ENCODE data around the gene ATM.

ATM gene

DNA sequence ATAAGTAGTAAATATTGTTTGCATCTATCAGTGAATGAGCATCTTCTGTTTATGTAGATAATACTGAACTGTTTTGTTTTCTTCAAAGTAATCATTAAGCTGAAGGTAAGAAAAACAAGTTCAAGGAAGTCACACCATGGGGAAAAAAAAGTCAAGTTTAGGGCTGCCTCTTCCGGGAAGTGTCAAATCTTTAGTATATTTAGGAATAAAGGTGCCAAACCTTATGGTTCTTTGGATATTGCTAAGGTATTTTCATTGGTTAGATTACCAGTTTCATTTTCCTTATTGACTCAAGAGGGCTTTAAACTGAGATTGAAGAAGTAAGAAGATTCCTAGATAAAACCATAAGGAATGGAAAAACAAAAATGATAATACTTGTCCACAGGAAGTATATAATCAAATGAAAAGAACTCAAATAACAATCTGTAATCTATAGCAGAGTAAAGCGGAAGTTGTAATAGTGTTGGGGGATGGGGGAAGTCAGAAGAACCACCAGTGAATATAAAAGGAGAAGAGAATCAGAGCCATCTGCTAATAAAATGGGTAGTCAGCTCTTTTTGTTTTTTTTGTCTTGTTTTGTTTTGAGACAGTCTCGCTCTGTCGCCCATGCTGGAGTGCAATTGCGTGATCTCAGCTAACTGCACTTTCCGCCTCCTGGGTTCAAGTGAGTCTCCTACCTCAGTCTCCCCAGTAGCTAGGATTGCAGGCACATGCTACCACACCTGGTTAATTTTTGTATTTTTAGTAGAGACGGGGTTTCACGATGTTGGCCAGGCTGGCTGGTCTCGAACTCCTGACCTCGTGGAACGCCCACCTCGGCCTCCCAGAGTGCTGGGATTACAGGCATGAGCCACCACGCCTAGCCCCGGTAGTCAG lies 2.3 kb downstream of the ATM start:
- Mint-ChIP-seq H3K27me3 (no peaks in the 10 kb centered on the region), H3K4me1 (ENCODE audit: low read depth) (peaks cover 31% of the 10 kb centered on the region), H3K9me3 (no peaks in the 10 kb centered on the region), H3K4me3 (no peak overlapping the region), H3K27ac (no peak overlapping the region), H3K36me3 (ENCODE audit: low read depth) (peaks cover 48% of the 10 kb centered on the region)
- intact Hi-C loops (cut with micrococcal nuclease): loop anchor here (5.0 to 10.0 kb wide), 3 partner anchors 100 to 440 kb away; partner anchors contain the start of genes ACAT1, C11orf65 and DDX10

DNA sequence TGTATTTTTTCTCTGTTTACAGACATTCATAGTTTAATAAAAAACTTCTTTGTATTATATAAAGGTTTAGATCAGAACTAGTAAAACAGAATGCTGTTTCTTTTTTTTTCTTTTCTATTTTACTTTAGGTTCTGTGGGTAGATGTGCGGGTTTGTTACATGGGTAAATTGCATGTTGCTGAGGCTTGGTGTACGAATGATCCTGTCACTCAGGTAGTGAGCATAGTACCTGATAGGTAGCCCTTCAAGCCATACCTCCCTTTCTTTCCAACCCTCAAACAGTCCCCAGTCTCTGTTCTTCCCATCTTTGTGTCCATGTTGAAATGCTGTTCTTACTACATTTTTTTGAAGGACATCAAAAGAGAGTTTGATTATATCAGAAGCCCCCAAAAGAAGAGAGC lies 3.2 kb downstream of the ATM start:
- Mint-ChIP-seq H3K4me1 (ENCODE audit: low read depth) (peaks cover 22% of the 10 kb centered on the region), H3K9me3 (no peaks in the 10 kb centered on the region), H3K27me3 (no peaks in the 10 kb centered on the region), H3K27ac (no peak overlapping the region), H3K4me3 (peak overlapping the region; percentile 20), H3K36me3 (ENCODE audit: low read depth) (peaks cover 52% of the 10 kb centered on the region)
- intact Hi-C loops (cut with micrococcal nuclease): loop anchor here (10.0 kb wide), 2 partner anchors 101 to 439 kb away; partner anchors contain the start of genes ACAT1 and DDX10

DNA sequence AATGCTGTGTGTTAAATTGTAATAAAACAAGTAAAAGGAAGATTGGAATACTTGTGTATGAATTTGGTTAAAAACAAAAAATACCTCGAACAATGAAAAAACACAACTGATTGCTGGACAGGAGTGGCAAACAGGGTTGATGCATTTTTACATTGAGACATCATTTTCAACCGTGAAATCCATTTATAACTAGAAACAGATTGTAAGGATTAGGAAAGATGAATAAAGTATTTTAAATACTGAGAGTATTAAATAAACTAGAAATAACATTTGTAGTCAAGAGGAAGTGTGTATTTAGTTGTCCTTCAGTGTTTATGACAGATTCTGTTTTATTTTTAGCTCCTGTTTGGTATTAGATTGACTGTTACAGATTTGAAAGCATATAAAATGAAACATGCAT lies 5.4 kb downstream of the ATM start:
- Mint-ChIP-seq H3K4me3 (no peak overlapping the region), H3K36me3 (ENCODE audit: low read depth) (peaks cover 74% of the 10 kb centered on the region), H3K9me3 (no peaks in the 10 kb centered on the region), H3K27ac (no peak overlapping the region), H3K4me1 (ENCODE audit: low read depth) (peaks cover 12% of the 10 kb centered on the region), H3K27me3 (no peaks in the 10 kb centered on the region)
- intact Hi-C loops (cut with micrococcal nuclease): loop anchor here (10.0 kb wide), 2 partner anchors 103 to 437 kb away; partner anchors contain the start of genes ACAT1 and DDX10

DNA sequence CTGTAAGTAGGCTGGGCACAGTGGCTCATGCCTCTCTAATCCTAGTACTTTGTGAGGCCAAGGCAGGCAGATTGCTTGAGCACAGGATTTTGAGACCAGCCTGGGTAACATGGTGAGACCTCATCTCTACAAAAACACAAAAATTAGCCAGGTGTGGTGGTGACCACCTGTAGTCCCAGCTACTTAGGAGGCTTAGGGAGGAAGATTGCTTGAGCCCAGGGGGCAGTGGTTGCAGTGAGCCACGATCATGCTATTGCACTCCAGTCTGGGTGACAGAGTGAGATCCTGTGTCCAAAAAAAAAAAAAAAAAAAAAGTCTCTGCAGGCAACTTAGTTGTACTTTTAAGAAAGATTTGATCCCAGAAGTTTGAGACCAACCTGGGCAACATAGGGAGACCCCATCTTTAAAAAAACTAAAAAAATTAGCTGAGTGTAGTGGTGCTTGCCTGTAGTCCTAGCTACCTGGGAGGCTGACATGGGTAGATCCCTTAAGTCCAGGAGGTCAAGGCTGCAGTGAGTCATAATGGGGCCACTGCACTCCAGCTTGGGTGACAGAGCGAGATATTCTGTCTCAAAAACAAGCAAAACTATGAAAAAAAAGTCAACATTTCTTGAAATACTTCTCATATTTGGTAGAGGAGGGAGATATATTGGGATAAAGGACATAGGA lies 10.5 kb downstream of the ATM start:
- Mint-ChIP-seq H3K36me3 (ENCODE audit: low read depth) (peaks cover 82% of the 10 kb centered on the region), H3K4me3 (no peak overlapping the region), H3K27ac (no peak overlapping the region), H3K4me1 (ENCODE audit: low read depth) (peaks cover 20% of the 10 kb centered on the region), H3K27me3 (no peaks in the 10 kb centered on the region), H3K9me3 (no peaks in the 10 kb centered on the region)
- intact Hi-C loops (cut with micrococcal nuclease): no loop called here

DNA sequence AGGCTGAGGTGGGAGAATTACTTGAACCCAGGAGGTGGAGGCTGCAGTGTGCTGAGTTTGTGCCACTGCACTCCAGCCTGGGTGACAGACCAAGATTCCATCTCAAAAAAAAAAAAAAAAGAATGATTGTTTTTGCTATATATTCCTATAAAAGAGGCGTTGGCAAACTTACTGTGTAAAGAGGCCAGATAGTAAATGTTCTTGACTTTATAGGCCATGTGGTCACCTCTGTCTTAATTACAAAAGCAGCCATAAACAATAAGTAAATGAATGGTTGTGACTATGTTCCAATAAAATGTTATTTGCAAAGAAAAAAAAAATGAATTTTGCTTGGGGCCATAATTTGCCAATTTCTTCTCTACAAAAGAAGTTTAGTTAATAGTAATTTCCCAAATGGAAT lies 12.3 kb downstream of the ATM start:
- intact Hi-C loops (cut with micrococcal nuclease): loop anchor here (5.0 kb wide), 1 partner anchor 38 kb away; no protein-coding TSS in a partner anchor
- Mint-ChIP-seq H3K27me3 (no peaks in the 10 kb centered on the region), H3K4me1 (ENCODE audit: low read depth) (peaks cover 20% of the 10 kb centered on the region), H3K9me3 (no peaks in the 10 kb centered on the region), H3K27ac (no peak overlapping the region), H3K36me3 (ENCODE audit: low read depth) (peaks cover 82% of the 10 kb centered on the region), H3K4me3 (no peak overlapping the region)

DNA sequence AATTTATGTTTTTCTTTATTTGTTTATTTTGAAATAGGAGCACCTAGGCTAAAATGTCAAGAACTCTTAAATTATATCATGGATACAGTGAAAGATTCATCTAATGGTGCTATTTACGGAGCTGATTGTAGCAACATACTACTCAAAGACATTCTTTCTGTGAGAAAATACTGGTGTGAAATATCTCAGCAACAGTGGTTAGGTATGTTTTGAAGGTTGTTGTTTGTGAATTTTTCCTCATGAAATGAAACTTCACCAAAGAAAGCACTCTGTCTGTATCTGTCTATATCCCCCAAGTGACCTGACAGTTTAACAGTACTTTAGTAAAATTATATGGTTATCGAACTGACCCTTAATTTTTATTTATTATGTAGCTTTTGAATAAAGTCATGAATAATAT lies 12.8 kb downstream of the ATM start:
- H3K9me3 Mint-ChIP-seq: no peaks in the 10 kb centered on the region

DNA sequence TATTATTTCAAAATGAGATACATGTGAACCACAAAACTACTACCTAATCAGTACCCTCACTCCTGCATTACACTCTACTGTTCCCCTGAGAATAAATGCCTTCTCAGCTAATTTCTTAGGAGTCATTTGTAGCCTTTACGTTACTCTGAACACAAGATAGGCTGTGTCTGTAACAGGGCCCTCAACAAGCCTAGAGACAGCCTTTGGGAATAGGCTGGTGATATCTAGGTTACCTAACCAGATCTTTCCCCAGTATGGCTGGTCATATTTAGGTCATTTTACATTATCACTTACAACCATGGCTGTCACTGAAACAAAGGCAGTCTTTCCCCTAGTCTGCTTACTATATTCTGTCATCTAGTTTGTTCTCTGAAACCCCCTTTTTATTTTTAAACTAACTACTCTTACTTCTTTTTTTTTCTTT lies 14.2 kb downstream of the ATM start:
- Mint-ChIP-seq H3K4me3 (no peak overlapping the region), H3K4me1 (ENCODE audit: low read depth) (peaks cover 20% of the 10 kb centered on the region), H3K27ac (peak overlapping the region; percentile 71), H3K9me3 (no peaks in the 10 kb centered on the region), H3K36me3 (ENCODE audit: low read depth) (peaks cover 82% of the 10 kb centered on the region), H3K27me3 (no peaks in the 10 kb centered on the region)
- intact Hi-C loops (cut with micrococcal nuclease): loop anchor here (5.0 kb wide), 1 partner anchor 40 kb away; no protein-coding TSS in a partner anchor

More for the DNA sequence above, 12.8 kb downstream of the ATM start:
- peaks cover 82% of the 10 kb centered on the region for H3K36me3 Mint-ChIP-seq (ENCODE audit: low read depth)
- peak overlapping the region; percentile 71 for H3K27ac Mint-ChIP-seq
- no peak overlapping the region for H3K4me3 Mint-ChIP-seq
- intact Hi-C loops (cut with micrococcal nuclease): loop anchor here (5.0 kb wide), 1 partner anchor 38 kb away; no protein-coding TSS in a partner anchor
- no peaks in the 10 kb centered on the region for H3K27me3 Mint-ChIP-seq
- peaks cover 20% of the 10 kb centered on the region for H3K4me1 Mint-ChIP-seq (ENCODE audit: low read depth)

DNA sequence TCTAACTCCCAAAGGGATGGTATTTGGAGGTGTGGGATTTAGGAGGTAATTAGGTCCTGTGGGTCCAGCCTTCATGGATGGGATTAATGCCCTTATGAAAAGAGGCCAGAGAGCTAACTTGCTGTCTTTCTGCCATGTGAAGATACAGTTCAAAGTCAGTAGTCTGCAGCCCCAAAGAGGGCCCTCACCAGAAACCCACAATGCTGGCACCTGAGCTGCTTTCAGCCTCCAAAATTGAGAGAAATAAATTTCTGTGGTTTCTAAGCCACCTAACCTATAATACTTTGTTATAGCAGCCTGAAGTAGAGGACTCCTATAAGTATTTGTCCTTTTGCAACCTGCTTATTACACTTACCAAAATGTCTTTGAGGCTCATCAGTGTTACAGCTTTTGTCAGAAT lies 16.2 kb downstream of the ATM start:
- no peaks in the 10 kb centered on the region for H3K27me3 Mint-ChIP-seq
- H3K4me3 Mint-ChIP-seq: no peak overlapping the region
- H3K4me1 Mint-ChIP-seq (ENCODE audit: low read depth): peaks cover 20% of the 10 kb centered on the region
- H3K36me3 Mint-ChIP-seq (ENCODE audit: low read depth): peaks cover 77% of the 10 kb centered on the region
- no peaks in the 10 kb centered on the region for H3K9me3 Mint-ChIP-seq
- H3K27ac Mint-ChIP-seq: no peak overlapping the region
- intact Hi-C loops (cut with micrococcal nuclease): loop anchor here (5.0 kb wide), 1 partner anchor 42 kb away; no protein-coding TSS in a partner anchor

DNA sequence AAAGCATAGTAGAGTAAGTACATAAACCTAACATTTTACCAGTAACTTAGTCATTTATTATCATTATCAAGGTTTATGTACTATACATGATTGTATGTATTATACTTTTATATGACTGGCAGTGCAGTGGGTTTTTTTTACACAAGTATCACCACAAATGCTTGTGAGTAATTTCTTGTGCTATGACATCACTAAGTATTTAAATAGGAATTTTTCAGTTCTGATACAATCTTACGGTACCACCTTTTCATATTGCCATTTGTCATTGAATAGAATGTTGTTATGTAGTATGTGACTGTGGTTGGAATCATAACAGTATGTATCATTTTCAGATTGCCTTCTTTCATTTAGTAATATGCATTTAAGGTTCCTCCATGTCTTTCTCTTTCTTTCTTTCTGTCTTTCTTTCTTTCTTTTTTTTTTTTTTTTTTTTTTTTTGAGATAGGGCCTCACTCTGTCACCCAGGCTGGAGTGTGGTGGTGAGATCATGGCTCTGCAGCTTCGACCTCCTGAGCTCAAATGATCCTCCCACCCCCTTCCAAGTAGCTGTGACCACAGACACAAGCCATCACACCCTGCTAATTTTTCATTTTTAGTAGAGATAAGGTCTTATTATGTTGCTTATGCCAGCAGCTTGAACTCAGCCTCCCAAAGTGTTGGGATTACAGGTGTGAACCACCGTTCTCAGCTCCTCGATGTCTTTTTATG lies 18.6 kb downstream of the ATM start:
- H3K36me3 Mint-ChIP-seq (ENCODE audit: low read depth): peaks cover 82% of the 10 kb centered on the region

DNA sequence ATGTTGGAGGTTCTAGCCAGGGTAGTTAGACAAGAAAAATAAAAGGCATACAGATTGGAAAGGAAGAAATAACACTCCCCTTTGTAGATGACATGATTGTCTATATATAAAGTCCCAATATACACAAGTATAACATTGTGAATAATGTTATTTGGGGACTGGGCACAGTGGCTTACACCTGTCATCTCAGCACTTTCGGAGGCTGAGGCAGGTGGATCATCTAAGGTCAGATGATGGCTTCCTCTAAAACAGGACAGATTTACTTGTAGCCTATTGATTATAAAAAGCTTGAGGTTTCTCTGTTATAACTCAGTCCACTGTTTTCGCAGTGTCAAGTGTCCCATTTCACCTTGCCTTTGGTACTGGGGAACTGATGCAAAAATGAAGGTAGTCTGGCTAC lies 19.6 kb downstream of the ATM start:
- peaks cover 3% of the 10 kb centered on the region for H3K4me1 Mint-ChIP-seq (ENCODE audit: low read depth)
- intact Hi-C loops (cut with micrococcal nuclease): no loop called here

More for the DNA sequence above, 18.6 kb downstream of the ATM start:
- no peaks in the 10 kb centered on the region for H3K9me3 Mint-ChIP-seq
- no peak overlapping the region for H3K4me3 Mint-ChIP-seq
- H3K4me1 Mint-ChIP-seq (ENCODE audit: low read depth): peaks cover 12% of the 10 kb centered on the region
- no peak overlapping the region for H3K27ac Mint-ChIP-seq
- H3K27me3 Mint-ChIP-seq: no peaks in the 10 kb centered on the region
- intact Hi-C loops (cut with micrococcal nuclease): no loop called here

DNA sequence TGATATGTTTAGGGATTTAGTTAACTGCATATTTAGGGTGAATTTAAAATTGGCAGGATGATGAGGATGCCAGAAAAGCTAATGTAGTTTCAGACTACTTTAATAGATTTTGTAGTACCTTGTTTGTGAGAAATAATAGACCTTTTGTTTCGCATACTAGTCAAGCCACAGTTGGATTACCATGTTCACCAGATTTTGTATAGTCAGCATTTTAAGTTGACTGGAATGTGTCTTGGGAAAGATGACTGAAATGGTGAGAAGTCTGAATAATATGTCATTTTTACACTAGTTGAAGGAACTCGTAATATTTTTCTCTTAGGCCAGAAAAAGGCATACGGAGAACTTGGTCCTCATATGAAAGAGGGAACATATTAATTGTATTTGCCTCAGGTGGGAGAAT lies 23.4 kb downstream of the ATM start:
- H3K27ac Mint-ChIP-seq: no peak overlapping the region
- H3K27me3 Mint-ChIP-seq: no peaks in the 10 kb centered on the region
- intact Hi-C loops (cut with micrococcal nuclease): no loop called here
- H3K9me3 Mint-ChIP-seq: no peaks in the 10 kb centered on the region
- H3K36me3 Mint-ChIP-seq (ENCODE audit: low read depth): peaks cover 74% of the 10 kb centered on the region
- no peak overlapping the region for H3K4me3 Mint-ChIP-seq
- no peaks in the 10 kb centered on the region for H3K4me1 Mint-ChIP-seq (ENCODE audit: low read depth)

More for the DNA sequence above, 19.6 kb downstream of the ATM start:
- Mint-ChIP-seq H3K4me3 (no peak overlapping the region), H3K27me3 (no peaks in the 10 kb centered on the region), H3K9me3 (no peaks in the 10 kb centered on the region), H3K36me3 (ENCODE audit: low read depth) (peaks cover 82% of the 10 kb centered on the region), H3K27ac (no peak overlapping the region)

DNA sequence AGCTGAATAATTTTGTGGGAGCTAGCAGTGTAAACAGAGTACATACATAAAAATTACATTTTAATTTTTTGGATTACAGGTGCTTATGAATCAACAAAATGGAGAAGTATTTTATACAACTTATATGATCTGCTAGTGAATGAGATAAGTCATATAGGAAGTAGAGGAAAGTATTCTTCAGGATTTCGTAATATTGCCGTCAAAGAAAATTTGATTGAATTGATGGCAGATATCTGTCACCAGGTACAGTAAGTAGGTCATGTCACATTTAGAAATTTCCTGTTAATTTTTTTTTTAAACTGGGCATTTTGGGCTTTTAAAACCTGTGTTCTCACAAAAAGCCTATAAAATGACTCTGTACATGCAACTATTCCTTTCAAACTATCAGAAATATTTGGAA lies 24.0 kb downstream of the ATM start:
- H3K27ac Mint-ChIP-seq: no peak overlapping the region
- no peaks in the 10 kb centered on the region for H3K4me1 Mint-ChIP-seq (ENCODE audit: low read depth)

DNA sequence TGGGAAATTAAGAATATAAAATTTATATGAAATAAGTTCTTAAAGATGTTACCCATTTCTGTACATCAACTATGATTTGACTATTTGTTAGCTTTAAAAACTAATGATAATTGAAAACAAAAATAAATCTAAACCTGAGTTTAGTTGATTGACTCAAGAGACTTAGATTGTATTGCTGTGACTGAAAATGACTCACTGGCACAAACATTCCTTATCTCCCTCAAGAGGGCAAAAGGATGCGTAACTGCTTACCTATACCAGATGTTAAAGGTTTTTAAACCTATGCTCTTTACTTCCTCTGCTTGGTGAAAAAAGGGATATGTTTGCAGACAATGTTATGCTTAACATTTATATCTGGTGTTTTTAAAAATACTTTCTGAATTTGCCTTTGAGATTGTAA lies 30.3 kb downstream of the ATM start:
- Mint-ChIP-seq H3K4me1 (ENCODE audit: low read depth) (no peaks in the 10 kb centered on the region), H3K27ac (no peak overlapping the region), H3K36me3 (ENCODE audit: low read depth) (peaks cover 83% of the 10 kb centered on the region), H3K27me3 (no peaks in the 10 kb centered on the region), H3K9me3 (no peaks in the 10 kb centered on the region), H3K4me3 (no peak overlapping the region)
- intact Hi-C loops (cut with micrococcal nuclease): loop anchor here (5.0 kb wide), 1 partner anchor 34 kb away; no protein-coding TSS in a partner anchor

More for the DNA sequence above, 24.0 kb downstream of the ATM start:
- Mint-ChIP-seq H3K4me3 (no peak overlapping the region), H3K9me3 (no peaks in the 10 kb centered on the region), H3K27me3 (no peaks in the 10 kb centered on the region), H3K36me3 (ENCODE audit: low read depth) (peaks cover 74% of the 10 kb centered on the region)
- intact Hi-C loops (cut with micrococcal nuclease): no loop called here
